Hematopoietic multipotent progenitor cell treated with erythropoietin and hydrocortisone succinate and interleukin-3 and kit ligand, for 17 days (in vitro differentiated cells): ENCODE measurements around the gene SORBS1.

Experiments used
- DNase-seq: peaks from one replicate; pipeline ENCODE4 v3.0.0-alpha.2; 2015; ENCODE audit warnings: low spot score

The SORBS1 gene

GRCh38 chr10:95565336-95565735, 4.2 kb upstream of the SORBS1 start:
- no peak for DNase-seq

DNA sequence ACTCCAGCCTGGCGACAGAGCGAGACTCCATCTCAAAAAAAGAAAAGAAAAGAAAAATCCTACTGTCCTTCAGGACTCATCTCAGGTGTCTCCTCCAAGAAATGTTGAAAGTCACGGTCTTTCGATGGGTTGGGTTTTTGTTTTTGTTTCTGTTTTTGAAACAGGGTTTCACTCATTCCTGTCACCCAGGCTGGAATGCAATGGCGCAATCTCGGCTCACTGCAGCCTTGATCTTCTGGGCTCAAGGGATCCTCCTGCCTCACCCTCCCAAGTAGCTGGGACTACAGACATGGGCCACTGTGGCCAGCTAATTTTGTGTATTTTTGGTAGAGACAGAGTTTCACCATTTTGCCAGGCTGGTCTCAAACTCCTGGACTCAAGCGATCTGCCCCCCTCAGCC, 3.1 kb upstream of the SORBS1 start:
- no peak for DNase-seq

- DNase-seq: no peak
Observed at GRCh38 chr10:95562341-95562965, 1.3 kb upstream of the SORBS1 start.

DNA sequence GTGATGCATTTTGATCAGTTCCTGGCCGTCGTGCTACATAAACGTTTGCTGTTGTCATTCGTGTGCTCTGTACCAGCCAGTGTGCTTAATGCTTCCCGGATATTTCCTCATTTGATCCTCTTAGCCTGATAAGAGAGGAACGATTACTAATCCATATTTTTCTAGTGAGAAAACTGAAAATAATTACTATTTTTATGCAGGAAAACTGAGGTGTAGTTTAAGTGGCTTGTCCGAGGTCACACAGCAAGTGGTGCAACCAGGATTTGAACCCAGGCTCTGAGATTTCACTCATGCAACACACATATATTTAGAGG, 650 bp upstream of the SORBS1 start:
- DNase-seq: no peak

GRCh38 chr10:95560278-95561176, 644 bp downstream of the SORBS1 start:
- peak; percentile 53 for DNase-seq

GRCh38 chr10:95559896-95560277, 1.3 kb downstream of the SORBS1 start:
- DNase-seq: no peak

DNA sequence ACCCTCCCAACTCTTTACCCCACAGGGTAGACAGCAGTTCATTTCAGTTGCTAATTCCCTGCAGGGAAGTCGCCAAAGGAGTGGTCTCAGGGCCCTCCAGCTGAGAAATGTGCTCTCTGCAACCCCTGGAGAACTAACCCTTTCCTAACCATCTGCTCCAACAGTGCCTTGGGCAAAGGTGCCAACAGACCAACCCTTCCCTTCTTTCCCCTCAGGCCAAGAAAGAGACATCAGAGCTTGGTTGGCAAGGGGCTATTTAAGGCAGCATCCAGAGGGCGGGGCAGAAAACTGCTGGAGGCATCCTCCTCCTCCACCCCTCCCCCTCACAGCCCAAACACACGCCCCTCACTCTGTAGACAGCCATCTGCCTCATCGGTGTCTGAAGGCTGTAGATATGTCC, 1.7 kb downstream of the SORBS1 start:
- no peak for DNase-seq

GRCh38 chr10:95558593-95559320, 2.4 kb downstream of the SORBS1 start:
- no peak for DNase-seq

GRCh38 chr10:95556994-95557767, 4.0 kb downstream of the SORBS1 start:
- no peak for DNase-seq

DNA sequence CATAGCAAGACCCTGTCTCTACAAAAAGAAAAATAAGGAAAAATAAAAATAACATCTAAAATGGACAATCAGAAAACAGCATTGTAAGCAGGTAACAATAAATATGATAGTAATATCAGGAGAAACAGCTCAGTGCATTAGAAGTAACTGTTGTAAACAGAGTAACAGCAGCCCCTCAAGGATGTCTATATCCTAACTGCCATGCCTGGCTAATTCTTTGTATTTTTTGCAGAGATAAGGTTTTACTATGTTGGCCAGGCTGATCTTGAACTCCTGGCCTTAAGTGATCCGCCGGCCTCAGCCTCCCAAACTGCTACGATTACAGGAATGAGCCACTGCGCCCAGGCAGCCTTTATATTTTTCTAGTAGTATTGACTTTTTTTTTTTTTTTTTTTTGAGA, 7.5 kb downstream of the SORBS1 start:
- no peak for DNase-seq

- no peak for DNase-seq
Observed at GRCh38 chr10:95552679-95553342, 8.4 kb downstream of the SORBS1 start.

DNA sequence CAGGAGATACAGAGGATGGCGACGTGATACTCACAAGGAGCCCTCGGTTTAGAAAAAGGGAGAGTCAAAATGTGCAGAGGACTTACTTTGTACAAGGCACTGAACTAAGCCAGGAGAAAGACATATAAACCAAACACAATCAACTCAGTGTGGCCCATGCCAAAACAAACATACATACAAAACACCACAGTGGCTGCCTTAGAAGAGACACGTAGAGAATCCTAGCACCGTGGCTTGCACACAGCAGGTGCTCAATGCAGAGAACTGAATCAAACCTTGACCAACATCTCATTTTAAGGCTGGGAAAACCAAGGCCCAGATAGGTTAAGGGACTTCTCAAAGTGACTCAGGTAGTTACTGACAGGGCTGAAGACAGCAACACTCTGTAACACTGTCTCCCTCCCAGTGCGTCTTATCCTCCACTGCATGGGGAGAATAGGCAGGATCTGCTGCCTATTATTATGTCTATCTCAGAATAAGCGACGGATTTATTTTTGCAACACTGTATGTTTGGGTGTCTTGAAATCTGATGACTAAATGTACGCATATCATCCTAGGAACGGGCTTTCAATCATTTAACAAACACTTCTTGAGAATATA, 11.0 kb downstream of the SORBS1 start:
- DNase-seq: no peak

DNA sequence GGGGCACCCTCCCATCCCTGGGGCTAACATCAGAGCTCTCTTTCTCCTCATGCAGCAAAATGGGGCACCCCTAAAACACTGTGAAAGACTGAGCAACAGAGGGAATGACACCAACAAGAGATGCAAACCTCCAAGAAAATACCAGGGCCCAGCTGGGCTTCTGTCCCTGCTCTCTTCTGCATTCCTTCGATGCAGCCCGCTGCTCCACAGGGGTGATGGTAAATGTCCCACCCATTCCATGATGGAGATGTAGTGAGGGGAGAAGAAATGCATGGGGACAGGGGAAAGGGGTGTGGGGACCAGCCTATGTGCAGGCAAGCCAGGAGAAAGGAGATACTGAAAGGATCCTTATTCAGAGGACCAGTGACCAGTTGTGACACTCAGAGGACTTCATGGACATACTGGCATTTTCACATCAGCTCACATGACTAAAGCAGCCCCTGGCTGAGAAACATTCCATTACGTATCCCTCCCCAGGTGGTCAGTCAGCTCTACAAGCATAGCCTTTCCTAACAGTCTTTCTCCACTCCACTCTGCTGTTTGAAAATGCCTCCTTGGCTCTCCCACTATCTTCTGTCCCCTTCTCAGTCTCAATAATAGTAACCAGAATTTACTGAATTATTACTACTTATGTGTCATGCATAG, 13.3 kb downstream of the SORBS1 start:
- no peak for DNase-seq

DNA sequence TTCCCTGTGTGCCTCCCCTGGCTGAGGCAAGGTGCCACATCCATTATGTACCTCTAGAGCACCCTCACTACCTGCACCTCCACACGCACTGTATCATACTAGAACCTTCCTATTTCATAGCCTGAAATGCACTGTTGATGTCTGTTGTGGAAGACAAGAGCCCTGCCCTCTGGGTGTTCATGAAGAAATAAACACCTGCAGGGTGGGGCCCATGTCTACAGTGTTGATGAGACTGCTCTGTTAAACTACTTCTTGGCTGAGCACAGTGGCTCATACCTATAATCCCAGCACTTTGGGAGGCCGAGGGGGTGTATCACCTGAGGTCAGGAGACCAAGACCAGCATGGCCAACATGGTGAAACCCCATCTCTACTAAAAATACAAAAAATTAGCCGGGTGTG, 14.0 kb downstream of the SORBS1 start:
- DNase-seq: no peak

DNA sequence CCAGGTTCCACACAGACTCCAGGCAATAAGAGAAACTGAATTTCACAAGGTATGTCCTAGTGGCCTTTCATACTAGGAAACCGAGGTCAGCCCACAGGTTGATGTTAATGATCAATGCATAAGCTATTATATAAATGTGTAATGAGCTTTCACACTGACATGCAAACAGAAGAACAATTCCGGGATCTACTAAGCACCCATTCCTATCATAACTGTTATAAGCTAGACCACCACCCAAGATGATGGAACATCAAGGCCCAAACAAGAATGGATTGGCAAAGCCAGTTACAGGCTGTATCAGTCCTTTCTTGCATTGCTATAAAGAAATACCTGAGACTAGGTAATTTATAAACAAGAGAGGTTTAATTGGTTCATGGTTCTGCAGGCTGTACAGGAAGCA, 15.2 kb downstream of the SORBS1 start:
- DNase-seq: no peak

GRCh38 chr10:95544783-95545500, 16.2 kb downstream of the SORBS1 start:
- no peak for DNase-seq

DNA sequence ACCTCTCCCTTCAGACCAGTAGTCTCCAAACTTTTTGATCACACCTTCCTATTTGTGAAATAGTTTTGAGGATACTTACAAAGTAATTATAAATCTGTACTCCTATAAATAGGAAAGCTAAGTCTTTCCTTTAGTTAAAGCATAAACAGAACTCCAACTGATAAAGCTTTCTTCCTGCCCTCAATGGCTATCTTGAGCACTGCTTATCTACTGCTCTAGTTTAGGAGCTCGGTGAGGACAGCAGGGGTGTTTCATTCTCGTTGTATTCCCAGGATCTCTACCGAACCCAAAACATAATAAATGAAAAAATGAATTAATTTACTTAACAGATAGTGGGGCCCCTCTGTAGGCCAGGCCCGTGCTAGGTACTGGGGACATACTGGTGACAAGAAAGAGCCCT, 17.7 kb downstream of the SORBS1 start:
- no peak for DNase-seq

GRCh38 chr10:95542761-95543160, 18.4 kb downstream of the SORBS1 start:
- no peak for DNase-seq

- DNase-seq: no peak
Observed at GRCh38 chr10:95542330-95542729, 18.8 kb downstream of the SORBS1 start.

DNA sequence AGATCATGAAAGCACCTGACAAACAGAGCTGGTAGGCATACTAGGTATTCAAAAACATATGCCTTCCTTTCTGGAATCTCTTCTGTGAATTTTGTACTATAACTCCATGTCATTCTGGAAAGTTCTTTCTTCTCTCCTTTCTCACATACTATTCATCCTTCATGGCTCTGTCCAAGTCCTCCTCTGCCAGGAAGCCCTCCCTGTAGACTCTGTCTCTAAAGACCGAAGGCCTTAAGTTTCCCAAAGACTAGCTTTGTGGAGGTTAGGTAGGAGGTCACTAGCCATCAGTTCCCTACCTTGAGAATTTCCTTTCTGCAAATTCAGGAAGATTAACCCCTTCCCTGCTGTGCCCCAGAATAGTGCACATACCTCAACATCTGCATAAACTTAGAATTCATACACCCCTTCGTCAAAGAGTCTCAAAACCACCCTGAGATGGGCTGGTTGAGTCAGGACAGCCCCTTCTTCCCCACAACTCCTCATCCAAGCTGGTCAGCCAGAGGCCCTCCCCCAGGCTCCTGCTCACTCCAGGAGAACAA, 20.6 kb downstream of the SORBS1 start:
- DNase-seq: no peak
